B cell (primary cell): ENCODE data around the gene CAMKK2. TPM values are rescaled to one million over a fixed set of nuclear protein-coding genes. Genes with fewer than 3 reads are reported as not detected.

Experiments used
- ATAC-seq: fragments of 200-7000 bp; cut with Tn5 transposase; one replicate; pipeline ENCODE4 v1.10.0; 2021; ENCODE audit warnings: low read depth, mild to moderate bottlenecking, moderate number of reproducible peaks, moderate library complexity
- CTCF ChIA-PET: fragments of 350-600 bp; sonication (Branson Sonifier 250); formaldehyde crosslinking; loops from one replicate; lab custom pipeline; 2021; ENCODE audit warnings: antibody characterized with exemption, inconsistent platforms; lab: Charles Lee
- POLR2A ChIA-PET: fragments of 350-600 bp; sonication (Branson Sonifier 250); formaldehyde crosslinking; loops from one replicate; lab custom pipeline; 2021; ENCODE audit warnings: antibody characterized with exemption; lab: Charles Lee
- DNase-seq: peaks from one replicate; pipeline ENCODE4 v3.0.0; 2013
- H2AFZ ChIP-seq: 2 replicates; pipeline ENCODE4 v1.6.1; 2012; ENCODE audit warnings: mild to moderate bottlenecking, low read depth, low read length; ENCODE audit not compliant: insufficient read depth, poor library complexity, severe bottlenecking
- H3K27ac ChIP-seq, 2 donors: 1 replicate in 1 of 2; 2 replicates in 1 of 2; pipeline ENCODE4 v1.5.1; 2012 to 2013; ENCODE audit warnings: low read length in 2 of 2, mild to moderate bottlenecking in 2 of 2, moderate library complexity in 1 of 2
- H3K27me3 ChIP-seq, 4 experiments: fragments of 200-600 bp in 1 of 4; sonication (generic) in 1 of 4; replicated peaks in 1 of 4; 1 replicate in 2 of 4; 2 replicates in 2 of 4; pipeline versions ENCODE4 v1.6.1 to v1.7.0; 2013 to 2016; ENCODE audit warnings: low read length in 3 of 4, mild to moderate bottlenecking in 2 of 4, mixed read lengths in 1 of 4, moderate library complexity in 1 of 4; ENCODE audit not compliant: insufficient read depth in 4 of 4, control insufficient read depth in 3 of 4; ENCODE audit errors: control extremely low read depth in 1 of 4
- H3K36me3 ChIP-seq, 2 experiments: replicated peaks in 1 of 2; 1 replicate in 1 of 2; 2 replicates in 1 of 2; pipeline versions ENCODE4 v1.6.1 to v1.7.1; 2013; ENCODE audit warnings: low read length in 1 of 2; ENCODE audit not compliant: insufficient read depth in 2 of 2, control insufficient read depth in 1 of 2; ENCODE audit errors: control extremely low read depth in 1 of 2, extremely low read depth in 1 of 2
- H3K4me1 ChIP-seq, 2 donors: fragments of 200-600 bp in 1 of 2; sonication (generic) in 1 of 2; 1 replicate in 1 of 2; 2 replicates in 1 of 2; pipeline versions ENCODE4 v1.5.1 to v1.6.1; 2013 to 2017; ENCODE audit warnings: low read length in 2 of 2; ENCODE audit not compliant: control insufficient read depth in 2 of 2, insufficient read depth in 2 of 2
- H3K4me2 ChIP-seq: replicated peaks from 2 replicates; pipeline ENCODE3; 2012; ENCODE audit warnings: mild to moderate bottlenecking, low read depth, low read length; ENCODE audit not compliant: poor library complexity, severe bottlenecking
- H3K4me3 ChIP-seq, 5 experiments: fragments of 200-600 bp in 1 of 5; sonication (generic) in 1 of 5; 1 replicate in 3 of 5; 2 replicates in 2 of 5; pipeline versions ENCODE4 v1.5.1 to v1.7.0; 2011 to 2016; ENCODE audit warnings: low read length in 4 of 5, mild to moderate bottlenecking in 4 of 5, low read depth in 2 of 5, control low read depth in 1 of 5, moderate library complexity in 1 of 5; ENCODE audit not compliant: insufficient read depth in 1 of 5; ENCODE audit errors: control extremely low read depth in 1 of 5, extremely low read depth in 1 of 5
- H3K79me2 ChIP-seq: fragments of 200-600 bp; sonication (generic); one replicate; pipeline ENCODE4 v1.6.0; 2016; ENCODE audit warnings: low read length; ENCODE audit not compliant: control insufficient read depth, insufficient read depth
- H3K9ac ChIP-seq: fragments of 200-600 bp; sonication (generic); 2 replicates; pipeline ENCODE4 v1.6.1; 2017; ENCODE audit warnings: mild to moderate bottlenecking, low read length, moderate library complexity
- H3K9me3 ChIP-seq, 3 donors: one replicate each; pipeline versions ENCODE4 v1.6.1 to v1.7.1; 2013; ENCODE audit warnings: low read length in 2 of 3; ENCODE audit not compliant: control insufficient read depth in 2 of 3, insufficient read depth in 1 of 3; ENCODE audit errors: control extremely low read depth in 1 of 3
- H4K20me1 ChIP-seq: 2 replicates; pipeline ENCODE4 v1.6.0; 2012; ENCODE audit warnings: mild to moderate bottlenecking, low read length; ENCODE audit not compliant: insufficient read depth, control insufficient read depth, poor library complexity, severe bottlenecking
- H3K27ac Mint-ChIP-seq: one replicate; pipeline ENCODE4 v1.8.0; 2021; ENCODE audit warnings: mixed read lengths
- H3K27me3 Mint-ChIP-seq: one replicate; pipeline ENCODE4 v1.8.0; 2021; ENCODE audit warnings: mixed read lengths
- H3K4me1 Mint-ChIP-seq: one replicate; pipeline ENCODE4 v1.8.0; 2021; ENCODE audit warnings: mixed read lengths
- H3K4me3 Mint-ChIP-seq: one replicate; pipeline ENCODE4 v1.8.0; 2021; ENCODE audit warnings: mixed read lengths
- H3K9me3 Mint-ChIP-seq: one replicate; pipeline ENCODE4 v1.8.0; 2022; ENCODE audit warnings: mixed read lengths; ENCODE audit not compliant: insufficient read depth
- EZH2 ChIP-seq: IDR thresholded peaks from 2 replicates; pipeline ENCODE4 v1.6.1; 2012; ENCODE audit warnings: borderline replicate concordance, low read depth, mild to moderate bottlenecking, moderate library complexity, low read length; ENCODE audit not compliant: insufficient read depth, poor library complexity, severe bottlenecking
- WGBS: methylation state at CpG from one replicate; pipeline ENCODE4 v1.1.5; 2013; ENCODE audit warnings: missing lambda C conversion rate; ENCODE audit not compliant: insufficient coverage; 5-methylcytosine and 5-hydroxymethylcytosine counted together
- intact Hi-C: fragments of 100-400 bp; cut with micrococcal nuclease; formaldehyde crosslinking; loops from one replicate; pipeline ENCODE4 v1.10.0; 2022
- polyA plus RNA-seq: library from polyadenylated mRNA; depleted of rRNA; stranded (reverse); fragments of >200 nt; gene quantifications from 2 replicates; pipeline ENCODE4 v1.2.3, GENCODE V29; 2012
- total RNA-seq, 2 donors: library from RNA; stranded (reverse); fragments of 120-200 nt in 1 of 2; gene quantifications; 1 replicate in 1 of 2; 2 replicates in 1 of 2; pipeline versions ENCODE4 v1.2.3 to v1.2.4, GENCODE V29; 2013 to 2022
- TF ChIP-seq, protein P1 (sequence below): fragments of 200-600 bp; IDR thresholded peaks from one replicate; pipeline ENCODE4 v1.8.0; 2022; ENCODE audit warnings: antibody characterized with exemption, mild to moderate bottlenecking

CAMKK2 gene
- total and polyA plus RNA-seq, 2 donors (not counting 1 experiment from before 2014, with no cell fraction given), result 9.7 to 17.1 TPM

DNA sequence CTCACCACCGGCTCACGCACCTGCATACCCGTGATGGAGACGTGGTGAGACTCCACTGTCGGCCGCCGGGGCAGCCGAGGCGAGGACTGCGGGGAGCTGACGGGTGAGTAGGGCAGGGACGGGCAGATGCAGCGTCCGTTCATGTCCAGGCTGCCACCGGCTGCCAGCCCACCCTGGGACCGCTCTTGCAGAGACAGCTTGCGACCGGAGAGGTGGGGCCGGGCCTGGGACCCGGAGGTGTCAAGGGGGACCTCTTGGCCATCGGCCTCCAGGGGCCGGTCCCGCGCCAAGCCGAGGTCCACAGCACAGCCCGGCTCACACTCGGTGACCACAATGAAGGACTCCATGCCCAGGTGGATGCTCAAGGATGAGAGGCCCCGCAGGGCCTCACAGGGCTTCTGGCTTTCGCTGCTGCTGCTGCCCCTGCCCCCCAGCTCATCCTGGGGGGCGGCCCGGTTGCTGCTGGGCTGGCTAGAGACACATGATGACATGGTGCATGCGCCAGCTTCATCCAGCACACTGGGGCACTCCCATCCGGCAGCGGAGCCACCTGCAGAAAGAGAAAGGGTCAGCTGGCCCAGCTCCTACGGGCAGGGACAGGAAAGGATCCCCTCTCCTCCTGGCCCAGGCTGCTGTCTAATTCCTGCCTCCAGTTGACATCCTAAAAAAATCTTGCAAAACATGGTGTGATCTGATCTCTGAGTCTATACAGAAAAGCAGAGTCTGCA lies 22.3 kb downstream of the CAMKK2 start:
- no peaks in the 10 kb centered on the region for H3K4me1 ChIP-seq
- ChIA-PET POLR2A (interaction anchor here (0.9 kb wide), 1 partner anchor 20 kb away, joined by 7 read pairs; no protein-coding TSS in a partner anchor), CTCF (interaction anchor here (1.0 kb wide), 1 partner anchor 14 kb away, joined by 3 read pairs; no protein-coding TSS in a partner anchor)
- H3K9me3 Mint-ChIP-seq, result no peaks in the 10 kb centered on the region
- no peak overlapping the region for H2AFZ ChIP-seq
- no peaks in the 10 kb centered on the region for H4K20me1 ChIP-seq
- H3K4me1 Mint-ChIP-seq, result peaks cover 8% of the 10 kb centered on the region
- no peaks in the 10 kb centered on the region for H3K9me3 ChIP-seq
- peaks cover 5 to 12% of the 10 kb centered on the region in 2 experiments for H3K36me3 ChIP-seq
- H3K27ac ChIP-seq, result no peak overlapping the region
- H3K27me3 Mint-ChIP-seq, result no peaks in the 10 kb centered on the region
- no peak for DNase-seq
- no peak overlapping the region for H3K9ac ChIP-seq
- H3K4me3 Mint-ChIP-seq, result no peak overlapping the region
- no peak overlapping the region for H3K4me3 ChIP-seq
- H3K79me2 ChIP-seq, result peaks cover 12% of the 10 kb centered on the region
- H3K27ac Mint-ChIP-seq, result no peak overlapping the region
- H3K4me2 ChIP-seq, result no peak overlapping the region
- H3K27me3 ChIP-seq, result no peaks in the 10 kb centered on the region
- TF ChIP-seq, protein P1, sequence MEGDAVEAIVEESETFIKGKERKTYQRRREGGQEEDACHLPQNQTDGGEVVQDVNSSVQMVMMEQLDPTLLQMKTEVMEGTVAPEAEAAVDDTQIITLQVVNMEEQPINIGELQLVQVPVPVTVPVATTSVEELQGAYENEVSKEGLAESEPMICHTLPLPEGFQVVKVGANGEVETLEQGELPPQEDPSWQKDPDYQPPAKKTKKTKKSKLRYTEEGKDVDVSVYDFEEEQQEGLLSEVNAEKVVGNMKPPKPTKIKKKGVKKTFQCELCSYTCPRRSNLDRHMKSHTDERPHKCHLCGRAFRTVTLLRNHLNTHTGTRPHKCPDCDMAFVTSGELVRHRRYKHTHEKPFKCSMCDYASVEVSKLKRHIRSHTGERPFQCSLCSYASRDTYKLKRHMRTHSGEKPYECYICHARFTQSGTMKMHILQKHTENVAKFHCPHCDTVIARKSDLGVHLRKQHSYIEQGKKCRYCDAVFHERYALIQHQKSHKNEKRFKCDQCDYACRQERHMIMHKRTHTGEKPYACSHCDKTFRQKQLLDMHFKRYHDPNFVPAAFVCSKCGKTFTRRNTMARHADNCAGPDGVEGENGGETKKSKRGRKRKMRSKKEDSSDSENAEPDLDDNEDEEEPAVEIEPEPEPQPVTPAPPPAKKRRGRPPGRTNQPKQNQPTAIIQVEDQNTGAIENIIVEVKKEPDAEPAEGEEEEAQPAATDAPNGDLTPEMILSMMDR, result no peak
- TF ChIP-seq EZH2, result no peak
- no peak for ATAC-seq
- 97% methylated on average over 35 of the region's 35 CpGs for WGBS
- intact Hi-C loops, result no loop called here

DNA sequence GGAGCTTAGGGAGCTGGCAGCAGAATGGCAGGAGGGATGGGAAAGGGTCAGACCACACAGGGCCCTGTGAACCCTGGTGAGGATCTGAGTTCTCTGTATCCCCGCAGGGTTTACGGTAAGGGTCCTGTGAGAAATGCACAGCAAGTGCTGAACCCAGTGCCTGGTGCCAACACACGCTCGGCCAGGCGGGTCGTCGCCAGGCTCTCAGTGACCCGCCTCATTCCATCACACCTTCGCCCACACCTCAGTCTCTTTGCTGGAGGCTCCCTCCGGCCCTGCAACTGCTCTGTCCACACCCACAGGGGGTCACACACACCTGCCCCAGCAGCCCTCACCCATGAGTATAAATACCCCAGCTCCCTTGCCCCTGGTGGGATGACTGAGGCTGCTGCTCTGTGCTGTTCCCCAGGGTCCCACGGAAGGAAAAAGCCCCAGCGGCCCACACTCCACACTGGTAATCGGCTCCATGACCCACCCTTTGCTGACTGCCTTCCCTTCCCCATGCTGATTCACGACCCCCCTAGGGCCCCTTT lies 23.1 kb downstream of the CAMKK2 start:
- WGBS, result 93% methylated on average over 14 of the region's 14 CpGs
- CTCF ChIA-PET, result interaction anchor here (1.0 kb wide), 1 partner anchor 15 kb away, joined by 3 read pairs; no protein-coding TSS in a partner anchor
- Mint-ChIP-seq H3K4me1 (peaks cover 8% of the 10 kb centered on the region), H3K27ac (no peak overlapping the region), H3K4me3 (no peak overlapping the region), H3K9me3 (no peaks in the 10 kb centered on the region), H3K27me3 (no peaks in the 10 kb centered on the region)
- H2AFZ ChIP-seq, result no peak overlapping the region
- H3K4me2 ChIP-seq, result no peak overlapping the region
- H3K36me3 ChIP-seq, result peaks cover 8 to 19% of the 10 kb centered on the region in 2 experiments
- no peak for DNase-seq
- H3K27ac ChIP-seq, result no peak overlapping the region
- no peaks in the 10 kb centered on the region for H3K4me1 ChIP-seq
- no peaks in the 10 kb centered on the region for H4K20me1 ChIP-seq
- H3K79me2 ChIP-seq, result peaks cover 12% of the 10 kb centered on the region
- H3K9ac ChIP-seq, result no peak overlapping the region
- ATAC-seq, result no peak
- no peaks in the 10 kb centered on the region for H3K27me3 ChIP-seq
- POLR2A ChIA-PET, result no interaction called here
- H3K4me3 ChIP-seq, result no peak overlapping the region
- H3K9me3 ChIP-seq, result peaks cover 0 to 2% (median 0%) of the 10 kb centered on the region in 3 donors
- TF ChIP-seq, protein P1, result no peak
- no peak for TF ChIP-seq EZH2
- intact Hi-C loops, result no loop called here
